ENCODE data around the gene CHRDL2.

DNA sequence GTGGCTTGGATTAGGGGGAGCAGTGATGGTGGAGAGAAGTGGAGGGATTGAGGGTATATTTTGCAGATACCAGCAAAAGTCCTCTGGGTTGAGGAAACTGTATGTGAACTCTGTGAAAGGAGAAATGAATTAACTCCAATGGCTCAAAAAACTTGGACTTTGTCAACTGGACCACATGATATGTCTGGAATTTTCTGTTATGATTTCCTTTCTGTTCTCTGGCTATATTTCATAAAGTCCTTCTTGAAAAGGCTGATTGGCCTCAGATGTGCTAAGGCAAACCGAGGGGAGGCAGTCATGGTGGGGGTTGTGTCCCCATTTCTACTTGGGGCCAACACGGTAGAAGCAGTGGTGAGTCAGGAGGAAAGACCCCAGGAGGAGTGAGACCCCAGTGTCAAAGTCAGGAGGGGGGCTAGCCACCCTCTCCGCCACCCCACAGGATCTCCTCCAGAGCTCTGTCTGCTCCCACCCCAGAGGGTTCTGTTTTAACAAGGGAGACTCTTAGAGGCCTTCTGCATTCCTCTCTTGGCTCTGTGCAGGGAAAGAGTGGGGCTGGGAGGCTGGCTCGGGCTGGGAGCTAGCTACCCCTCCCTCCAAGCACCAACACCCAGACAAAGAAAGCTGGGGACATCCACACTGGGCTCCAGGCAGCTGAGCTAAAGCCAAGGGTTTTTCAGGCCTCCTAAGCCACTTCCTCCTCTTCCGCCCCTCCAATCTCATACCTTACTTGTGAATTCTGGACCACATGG lies 13.8 kb downstream of the CHRDL2 start:
- TF ChIP-seq, protein P1, sequence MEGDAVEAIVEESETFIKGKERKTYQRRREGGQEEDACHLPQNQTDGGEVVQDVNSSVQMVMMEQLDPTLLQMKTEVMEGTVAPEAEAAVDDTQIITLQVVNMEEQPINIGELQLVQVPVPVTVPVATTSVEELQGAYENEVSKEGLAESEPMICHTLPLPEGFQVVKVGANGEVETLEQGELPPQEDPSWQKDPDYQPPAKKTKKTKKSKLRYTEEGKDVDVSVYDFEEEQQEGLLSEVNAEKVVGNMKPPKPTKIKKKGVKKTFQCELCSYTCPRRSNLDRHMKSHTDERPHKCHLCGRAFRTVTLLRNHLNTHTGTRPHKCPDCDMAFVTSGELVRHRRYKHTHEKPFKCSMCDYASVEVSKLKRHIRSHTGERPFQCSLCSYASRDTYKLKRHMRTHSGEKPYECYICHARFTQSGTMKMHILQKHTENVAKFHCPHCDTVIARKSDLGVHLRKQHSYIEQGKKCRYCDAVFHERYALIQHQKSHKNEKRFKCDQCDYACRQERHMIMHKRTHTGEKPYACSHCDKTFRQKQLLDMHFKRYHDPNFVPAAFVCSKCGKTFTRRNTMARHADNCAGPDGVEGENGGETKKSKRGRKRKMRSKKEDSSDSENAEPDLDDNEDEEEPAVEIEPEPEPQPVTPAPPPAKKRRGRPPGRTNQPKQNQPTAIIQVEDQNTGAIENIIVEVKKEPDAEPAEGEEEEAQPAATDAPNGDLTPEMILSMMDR (conservative IDR thresholded peaks at IDR 0.05; ENCODE audit: low read depth, low read length): no peak
- TF ChIP-seq EZH2 (IDR thresholded peaks at IDR 0.05; ENCODE audit: borderline replicate concordance, low read depth, low read length, poor library complexity, severe bottlenecking): no peak

Measured in A673 (cell line).